GM10266 (cell line): ENCODE measurements around the gene ARHGEF10L.

Experiments used
- DNase-seq: peaks from one replicate; pipeline ENCODE4 v3.0.0; 2012; ENCODE audit errors: extremely low spot score
- TF ChIP-seq, protein P1 (sequence below): IDR thresholded peaks from 2 replicates; pipeline ENCODE4 v1.5.1; 2012; ENCODE audit warnings: mild to moderate bottlenecking, low read depth; ENCODE audit not compliant: control insufficient read depth, insufficient read depth; ENCODE audit errors: missing control alignments

The ARHGEF10L gene

DNA sequence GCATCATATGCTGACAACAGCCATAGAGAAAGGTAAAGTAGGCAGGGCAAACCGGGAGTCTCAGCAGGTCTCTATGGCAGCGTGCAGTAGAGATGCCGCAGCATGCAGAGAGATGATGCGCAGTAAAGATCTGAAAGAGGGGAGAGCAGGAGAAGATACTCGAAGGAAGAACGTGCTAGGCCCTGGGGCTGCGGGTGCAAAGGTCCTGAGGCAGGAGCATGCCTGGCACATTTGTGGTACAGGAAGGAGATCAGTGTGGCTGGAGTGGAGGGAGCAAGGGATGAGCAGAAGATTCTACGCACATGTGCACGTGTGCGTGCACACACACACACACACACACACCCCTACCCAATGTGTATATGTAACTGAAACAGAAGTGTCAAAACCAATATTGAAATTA, 45.0 kb downstream of the ARHGEF10L start:
- TF ChIP-seq, protein P1, sequence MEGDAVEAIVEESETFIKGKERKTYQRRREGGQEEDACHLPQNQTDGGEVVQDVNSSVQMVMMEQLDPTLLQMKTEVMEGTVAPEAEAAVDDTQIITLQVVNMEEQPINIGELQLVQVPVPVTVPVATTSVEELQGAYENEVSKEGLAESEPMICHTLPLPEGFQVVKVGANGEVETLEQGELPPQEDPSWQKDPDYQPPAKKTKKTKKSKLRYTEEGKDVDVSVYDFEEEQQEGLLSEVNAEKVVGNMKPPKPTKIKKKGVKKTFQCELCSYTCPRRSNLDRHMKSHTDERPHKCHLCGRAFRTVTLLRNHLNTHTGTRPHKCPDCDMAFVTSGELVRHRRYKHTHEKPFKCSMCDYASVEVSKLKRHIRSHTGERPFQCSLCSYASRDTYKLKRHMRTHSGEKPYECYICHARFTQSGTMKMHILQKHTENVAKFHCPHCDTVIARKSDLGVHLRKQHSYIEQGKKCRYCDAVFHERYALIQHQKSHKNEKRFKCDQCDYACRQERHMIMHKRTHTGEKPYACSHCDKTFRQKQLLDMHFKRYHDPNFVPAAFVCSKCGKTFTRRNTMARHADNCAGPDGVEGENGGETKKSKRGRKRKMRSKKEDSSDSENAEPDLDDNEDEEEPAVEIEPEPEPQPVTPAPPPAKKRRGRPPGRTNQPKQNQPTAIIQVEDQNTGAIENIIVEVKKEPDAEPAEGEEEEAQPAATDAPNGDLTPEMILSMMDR = no peak
- DNase-seq = no peak

DNA sequence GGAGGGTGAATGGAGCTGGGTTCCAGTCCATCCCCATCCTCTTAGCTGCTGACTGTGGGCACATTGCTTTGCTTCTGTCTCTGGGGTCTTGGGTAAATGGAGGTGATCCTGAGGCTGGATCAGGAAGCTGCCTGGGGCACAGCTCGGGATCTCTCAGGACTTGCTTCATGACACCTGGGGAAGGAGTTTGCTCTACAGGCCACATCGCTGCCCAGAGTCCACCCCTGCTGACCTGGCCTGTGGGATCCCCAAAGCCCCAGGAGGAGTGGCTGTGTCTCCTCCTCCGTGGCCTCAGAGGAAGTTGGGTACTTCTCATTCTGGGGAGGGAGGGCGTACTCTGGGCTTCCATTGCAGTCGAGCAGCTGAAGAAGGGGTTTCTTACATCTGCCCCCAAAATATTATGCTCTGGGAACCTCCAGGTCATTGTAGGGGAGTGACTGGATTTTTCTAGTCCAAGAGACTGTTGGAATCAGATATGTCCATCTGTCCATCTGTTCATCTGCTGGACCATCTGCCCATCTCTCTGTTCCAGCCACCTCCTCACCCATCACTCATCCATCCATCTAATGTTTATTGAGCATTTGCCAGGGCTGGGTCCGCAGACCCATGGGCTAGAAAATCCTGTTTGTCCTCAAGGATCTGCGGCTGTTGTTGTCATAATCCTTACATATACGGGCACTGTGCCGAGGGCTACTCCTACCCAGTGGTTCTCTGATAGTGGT, 45.9 kb downstream of the ARHGEF10L start:
- TF ChIP-seq, protein P1 = no peak
- no peak for DNase-seq

GRCh38 chr1:17586172-17586964, 46.9 kb downstream of the ARHGEF10L start:
- TF ChIP-seq, protein P1 = no peak
- no peak for DNase-seq

DNA sequence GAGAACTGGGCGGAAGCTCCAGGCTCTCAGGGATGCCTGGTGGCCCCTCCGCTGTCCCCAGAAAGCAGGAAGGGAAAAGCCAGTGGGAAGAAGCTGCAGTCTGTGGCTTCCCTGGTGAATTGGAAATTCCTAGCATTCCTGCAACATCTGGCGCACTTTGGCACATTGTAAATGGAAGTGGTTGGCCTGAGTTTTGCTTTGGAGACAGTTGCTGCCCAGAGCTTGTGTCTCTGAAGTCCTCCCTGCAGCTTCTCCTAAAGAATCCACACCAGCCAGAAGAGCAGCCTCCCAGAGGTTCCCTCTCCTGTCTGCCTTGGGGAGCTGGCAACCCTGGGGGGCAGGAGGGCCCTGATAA, 48.2 kb downstream of the ARHGEF10L start:
- TF ChIP-seq, protein P1 = no peak
- DNase-seq = no peak

GRCh38 chr1:17588048-17588871, 48.8 kb downstream of the ARHGEF10L start:
- no peak for DNase-seq

DNA sequence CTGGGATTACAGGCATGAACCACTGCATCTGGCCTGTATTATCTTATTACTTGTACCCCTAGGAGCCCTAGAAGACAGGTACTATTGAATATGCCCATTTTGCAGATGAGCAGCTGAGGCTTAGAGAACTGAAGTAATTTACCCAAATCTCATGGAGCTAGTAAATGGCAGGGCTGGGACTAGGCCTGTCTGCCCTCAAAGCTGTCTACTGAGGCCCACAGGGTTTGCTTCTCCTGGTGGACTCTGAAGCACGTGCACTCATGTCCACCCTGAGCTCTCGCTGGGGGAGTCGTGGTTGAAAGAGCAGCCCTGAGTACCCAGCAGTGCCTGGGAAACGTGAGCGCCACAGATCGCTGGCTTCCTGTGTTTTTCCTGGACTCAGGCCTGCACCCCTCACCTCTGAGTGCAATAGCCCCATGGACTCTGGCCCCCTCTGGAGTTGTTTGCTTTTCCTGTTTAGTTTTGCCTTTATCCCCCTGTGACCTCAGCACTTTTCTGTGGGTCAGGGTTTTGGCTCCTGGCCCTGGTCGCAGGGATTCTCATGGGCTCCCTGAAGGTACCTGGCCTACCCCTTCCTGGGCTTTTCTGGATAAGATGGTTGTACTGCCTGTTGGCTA, 52.4 kb downstream of the ARHGEF10L start:
- DNase-seq = no peak
- TF ChIP-seq, protein P1 = no peak

More at GRCh38 chr1:17588048-17588871, 48.8 kb downstream of the ARHGEF10L start:
- TF ChIP-seq, protein P1 = no peak
